GM18861 (cell line): ENCODE measurements around the gene OR8G1.
A peak's percentile ranks its signal among the peaks of the same experiment; 100 is the strongest.
"Not testable (repeated sequence)": the region's sequence is repeated elsewhere in the genome, so short reads cannot be mapped to it uniquely, and the experiment has no call there.

Experiments
- ATAC-seq: cut with Tn5 transposase; IDR thresholded peaks from one replicate; pipeline ENCODE4 v1.9.1; 2021; ENCODE audit not compliant: unreplicated experiment

Gene OR8G1, protein sequence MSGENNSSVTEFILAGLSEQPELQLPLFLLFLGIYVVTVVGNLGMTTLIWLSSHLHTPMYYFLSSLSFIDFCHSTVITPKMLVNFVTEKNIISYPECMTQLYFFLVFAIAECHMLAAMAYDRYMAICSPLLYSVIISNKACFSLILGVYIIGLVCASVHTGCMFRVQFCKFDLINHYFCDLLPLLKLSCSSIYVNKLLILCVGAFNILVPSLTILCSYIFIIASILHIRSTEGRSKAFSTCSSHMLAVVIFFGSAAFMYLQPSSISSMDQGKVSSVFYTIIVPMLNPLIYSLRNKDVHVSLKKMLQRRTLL

GRCh38 chr11:124240621-124241397, at the start of gene OR8G1:
Gene OR8G1, plus strand, starts transcription at chr11:124241095. Its CDS starts 8,581 bp downstream, at chr11:124249676.
- ATAC-seq = no peak

DNA sequence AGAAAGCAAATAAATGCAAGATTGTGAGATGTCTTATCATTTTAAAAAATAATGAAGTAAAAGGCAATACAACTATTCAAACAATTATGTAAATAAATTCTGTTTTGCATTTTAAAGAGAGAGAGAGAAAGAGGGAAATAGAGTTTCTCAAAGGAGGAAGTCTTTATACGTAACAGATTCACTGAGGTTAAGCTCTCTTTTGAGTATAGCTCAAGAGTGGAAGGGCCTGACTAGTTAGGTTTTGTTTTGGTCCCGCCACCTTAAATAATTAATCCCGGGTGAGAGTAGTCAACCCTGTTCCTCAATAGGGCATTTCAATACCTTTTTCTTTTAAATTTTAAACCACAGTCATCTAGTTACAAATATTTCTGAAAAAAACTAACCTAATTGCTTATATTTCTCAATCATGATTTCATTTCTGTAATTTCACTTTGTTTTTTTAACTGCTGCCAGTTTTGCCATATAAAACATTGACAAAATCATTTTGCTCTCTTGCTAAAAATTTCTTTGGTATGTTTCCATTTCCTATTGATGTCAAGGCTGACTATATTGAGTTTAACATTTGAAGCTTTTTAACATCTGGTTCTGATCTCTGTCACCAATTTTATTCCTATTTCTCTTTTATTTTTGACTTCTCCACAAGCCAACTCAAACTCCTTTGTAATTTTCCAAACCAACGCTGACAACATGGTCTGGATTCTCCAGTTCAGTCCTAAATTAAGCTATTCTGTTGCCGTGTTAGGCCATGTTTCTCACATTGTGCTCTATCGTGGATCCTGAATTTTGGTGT, 47.5 kb upstream of the OR8G1 start:
- peak; percentile 82 for ATAC-seq

DNA sequence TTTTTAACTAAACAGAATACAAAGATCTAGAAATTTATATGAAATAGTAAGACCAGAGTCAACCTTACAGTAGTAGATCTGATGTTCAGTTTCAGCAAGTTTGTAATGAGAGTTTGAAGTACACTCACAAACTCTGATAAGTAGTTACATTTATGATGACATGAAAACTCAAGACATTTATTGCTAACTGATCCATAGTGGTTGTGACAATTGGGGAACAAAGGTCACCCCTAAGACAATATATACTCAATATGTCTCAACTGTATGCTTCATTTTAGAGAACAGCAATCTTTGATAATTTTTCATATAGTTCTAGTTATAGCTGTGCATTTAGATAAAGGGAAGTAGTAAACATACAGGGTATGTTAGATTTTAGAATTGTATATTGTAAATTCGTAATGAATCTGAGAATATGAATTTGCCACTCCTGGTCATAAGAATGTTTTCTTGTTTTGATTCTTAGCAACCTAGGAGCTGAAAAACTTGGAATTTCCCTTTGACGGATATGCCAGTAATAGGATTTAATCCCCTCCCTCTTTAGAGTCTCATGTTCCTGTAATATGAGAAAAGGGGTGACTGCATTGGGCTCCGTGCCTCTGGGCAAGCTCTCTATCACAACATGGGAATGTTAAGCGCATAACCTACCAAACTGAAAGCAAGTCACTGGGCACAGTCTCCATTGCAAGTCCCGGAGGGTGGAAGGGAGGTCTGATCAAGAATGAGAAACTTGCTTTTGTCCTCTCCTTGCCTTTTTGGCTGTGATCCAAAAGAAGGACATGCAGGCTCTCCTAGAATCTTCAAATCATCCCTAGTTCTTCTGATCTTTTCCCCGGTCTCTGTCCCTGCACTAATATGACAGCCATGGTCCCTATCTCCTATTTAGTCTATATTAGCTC, 46.4 kb upstream of the OR8G1 start:
- no peak for ATAC-seq

DNA sequence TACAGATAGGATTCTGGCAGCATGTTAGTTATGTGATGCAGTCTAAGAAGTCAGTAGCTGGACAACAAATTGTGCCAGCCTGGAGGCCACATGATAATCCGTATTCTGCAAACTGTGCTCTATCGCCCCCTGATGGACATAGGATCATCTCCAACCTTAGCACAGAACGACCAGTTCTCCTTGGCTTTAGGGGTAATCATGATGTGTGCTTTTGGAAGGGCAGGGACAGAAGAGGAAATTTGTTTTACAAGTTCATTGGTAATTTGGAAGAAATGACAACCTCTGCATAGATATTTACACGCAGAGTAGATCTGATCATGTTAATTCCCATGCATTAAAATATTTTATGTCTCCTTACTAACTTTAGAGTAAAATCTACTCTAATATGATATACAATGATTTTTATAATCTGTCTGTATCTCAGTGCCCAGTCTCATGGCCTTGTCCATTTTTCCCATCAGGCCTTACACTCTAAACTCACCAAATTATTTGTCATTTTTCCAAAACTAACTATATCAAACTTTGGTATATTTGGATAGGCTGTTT, 45.6 kb upstream of the OR8G1 start:
- ATAC-seq = peak; percentile 73

DNA sequence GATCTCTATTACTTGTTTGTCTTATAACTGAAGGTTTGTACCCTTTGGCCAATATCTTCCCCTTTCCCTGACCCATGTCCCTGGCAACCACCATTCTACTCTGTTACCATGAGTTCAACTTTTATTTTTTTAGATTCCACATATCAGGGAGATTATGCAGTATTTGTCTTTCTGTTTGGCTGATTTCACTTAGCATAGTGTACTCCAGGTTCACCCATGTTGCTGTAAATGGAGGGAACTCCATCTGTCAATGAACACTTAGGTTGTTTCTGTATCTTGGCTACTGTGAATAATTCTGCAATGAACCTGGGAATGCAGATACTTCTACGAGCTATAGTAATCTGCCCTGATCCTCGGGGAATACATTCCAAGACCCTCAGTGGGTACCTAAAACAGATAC, 42.9 kb upstream of the OR8G1 start:
- ATAC-seq = no peak

- no peak for ATAC-seq
Measured at GRCh38 chr11:124198897-124199296, 42.0 kb upstream of the OR8G1 start.

GRCh38 chr11:124199702-124200101, 41.2 kb upstream of the OR8G1 start:
- ATAC-seq = no peak

DNA sequence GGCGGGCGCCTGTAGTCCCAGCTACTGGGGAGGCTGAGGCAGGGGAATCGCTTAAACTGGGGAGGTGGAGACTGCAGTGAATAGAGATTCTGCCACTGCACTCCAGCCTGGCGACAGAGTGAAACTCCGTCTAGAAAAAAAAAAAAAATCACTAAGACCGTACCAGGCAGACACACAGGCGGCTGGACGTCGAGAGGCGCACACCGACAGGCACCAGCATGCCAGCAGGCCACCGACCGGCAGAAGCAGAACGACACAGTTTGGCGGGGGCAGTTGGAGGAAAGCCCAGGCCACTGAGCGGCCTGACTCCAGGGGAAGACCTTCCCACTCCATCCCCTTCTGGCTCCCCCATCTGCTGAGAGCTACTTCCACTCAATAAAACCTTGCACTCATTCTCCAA, 40.2 kb upstream of the OR8G1 start:
- no peak for ATAC-seq

- ATAC-seq = no peak
Measured at GRCh38 chr11:124202951-124203350, 37.9 kb upstream of the OR8G1 start.

GRCh38 chr11:124204008-124204407, 36.9 kb upstream of the OR8G1 start:
- ATAC-seq = no peak

- no peak for ATAC-seq
Measured at GRCh38 chr11:124207102-124207792, 33.6 kb upstream of the OR8G1 start.

DNA sequence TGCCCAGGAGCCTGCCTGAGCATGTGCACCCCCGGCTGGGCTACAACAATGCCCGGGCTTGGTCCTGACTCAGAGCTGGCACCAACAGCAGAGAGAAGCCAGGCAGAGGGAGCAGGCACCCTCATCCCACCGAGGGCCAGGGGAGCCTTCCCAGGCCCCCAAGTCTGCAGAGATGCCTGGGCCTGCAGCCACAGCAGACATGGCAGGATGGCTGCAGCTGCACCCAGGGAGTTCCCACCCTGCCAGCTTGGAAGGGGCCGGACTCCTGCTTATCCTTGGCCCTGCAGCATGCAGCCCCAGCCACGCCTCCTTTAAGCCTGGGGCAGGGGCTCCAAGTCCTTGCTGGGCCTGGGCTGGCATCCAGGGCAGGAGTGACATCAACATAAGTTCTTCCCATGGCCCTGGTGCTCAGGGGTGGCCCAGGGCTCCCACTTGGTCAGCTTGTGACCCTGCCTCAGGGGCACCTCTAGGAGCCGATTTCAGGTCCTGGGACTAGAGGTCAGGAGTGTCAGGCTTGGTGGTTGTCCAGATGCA, 31.0 kb upstream of the OR8G1 start:
- ATAC-seq = no peak

- no peak for ATAC-seq
Measured at GRCh38 chr11:124210421-124210820, 30.5 kb upstream of the OR8G1 start.

DNA sequence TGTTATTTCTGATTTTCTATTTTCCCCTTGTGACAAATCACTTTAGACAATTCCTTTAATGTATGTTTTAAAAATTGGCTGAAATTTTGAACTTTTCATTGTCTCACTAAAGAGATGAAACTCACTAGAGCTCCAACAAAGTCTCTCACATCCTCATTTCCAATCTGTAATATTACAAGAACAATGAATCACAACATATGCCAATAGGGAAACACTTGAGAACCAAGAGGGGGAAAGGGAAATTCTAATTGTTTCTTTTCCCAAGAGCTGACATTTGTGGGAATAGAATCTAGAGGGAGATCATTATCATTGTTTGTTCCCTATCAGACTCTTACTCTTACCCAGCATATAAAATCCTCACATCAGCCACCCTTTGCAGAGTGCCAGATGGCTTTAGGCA, 29.6 kb upstream of the OR8G1 start:
- no peak for ATAC-seq

- ATAC-seq = no peak
Measured at GRCh38 chr11:124214027-124214426, 26.9 kb upstream of the OR8G1 start.

DNA sequence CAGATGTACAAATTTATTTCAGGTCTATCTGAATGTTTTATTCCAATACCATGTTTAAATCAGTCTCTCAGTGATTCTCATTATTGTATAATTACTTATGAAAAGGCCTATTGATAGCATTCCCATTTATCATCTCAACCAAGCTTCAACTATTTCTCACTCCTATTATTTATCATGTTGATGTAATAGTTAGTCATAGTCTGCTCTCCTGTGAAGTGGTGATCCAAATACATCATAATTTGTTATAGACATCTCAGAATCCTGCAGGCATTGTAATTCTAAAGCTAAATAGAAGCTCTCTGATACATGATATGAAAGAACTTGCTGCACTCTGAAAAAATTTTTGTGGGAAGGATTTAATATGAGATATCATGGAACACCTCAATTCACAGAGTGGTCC, 21.8 kb upstream of the OR8G1 start:
- no peak for ATAC-seq

GRCh38 chr11:124222407-124222806, 18.5 kb upstream of the OR8G1 start:
- no peak for ATAC-seq

GRCh38 chr11:124224618-124225423, 16.1 kb upstream of the OR8G1 start:
- ATAC-seq = not testable (repeated sequence)

DNA sequence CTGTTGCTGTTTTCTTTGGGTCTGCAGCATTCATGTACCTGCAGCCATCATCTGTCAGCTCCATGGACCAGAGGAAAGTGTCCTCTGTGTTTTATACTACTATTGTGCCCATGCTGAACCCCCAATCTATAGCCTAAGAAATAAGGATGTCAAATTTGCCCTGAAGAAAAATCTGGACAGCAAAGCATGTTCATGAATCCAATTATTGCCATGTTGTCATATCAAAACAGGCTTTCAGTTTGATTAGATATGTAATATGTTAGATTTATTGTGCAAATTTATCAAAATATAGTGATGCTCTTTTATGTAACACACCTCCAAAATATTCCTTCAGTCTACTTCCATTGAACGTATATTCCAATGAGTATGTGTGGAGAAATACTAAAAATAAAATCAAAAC, 15.4 kb upstream of the OR8G1 start:
- no peak for ATAC-seq
